ENCODE results near the gene SELENOF.

DNA sequence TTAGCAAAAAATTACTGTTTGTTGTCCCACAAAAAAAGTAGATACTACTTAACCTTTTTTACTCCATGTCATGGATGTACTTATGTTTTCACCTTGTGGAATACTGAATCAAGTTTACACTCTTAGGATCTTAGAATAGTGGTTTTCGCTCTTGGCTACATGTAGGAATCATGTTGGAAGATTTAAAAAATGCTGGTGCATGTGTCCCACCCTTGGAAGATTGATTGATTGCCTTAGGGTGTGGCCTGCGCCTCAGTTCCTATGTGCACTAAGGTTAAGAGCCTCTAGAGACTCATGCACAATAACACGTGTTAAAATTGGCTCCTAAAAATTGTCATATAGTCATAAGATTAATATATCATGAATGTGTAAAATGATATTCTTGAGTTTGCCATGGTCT, 25.5 kb upstream of the SELENOF start:
- TF ChIP-seq, protein P1, sequence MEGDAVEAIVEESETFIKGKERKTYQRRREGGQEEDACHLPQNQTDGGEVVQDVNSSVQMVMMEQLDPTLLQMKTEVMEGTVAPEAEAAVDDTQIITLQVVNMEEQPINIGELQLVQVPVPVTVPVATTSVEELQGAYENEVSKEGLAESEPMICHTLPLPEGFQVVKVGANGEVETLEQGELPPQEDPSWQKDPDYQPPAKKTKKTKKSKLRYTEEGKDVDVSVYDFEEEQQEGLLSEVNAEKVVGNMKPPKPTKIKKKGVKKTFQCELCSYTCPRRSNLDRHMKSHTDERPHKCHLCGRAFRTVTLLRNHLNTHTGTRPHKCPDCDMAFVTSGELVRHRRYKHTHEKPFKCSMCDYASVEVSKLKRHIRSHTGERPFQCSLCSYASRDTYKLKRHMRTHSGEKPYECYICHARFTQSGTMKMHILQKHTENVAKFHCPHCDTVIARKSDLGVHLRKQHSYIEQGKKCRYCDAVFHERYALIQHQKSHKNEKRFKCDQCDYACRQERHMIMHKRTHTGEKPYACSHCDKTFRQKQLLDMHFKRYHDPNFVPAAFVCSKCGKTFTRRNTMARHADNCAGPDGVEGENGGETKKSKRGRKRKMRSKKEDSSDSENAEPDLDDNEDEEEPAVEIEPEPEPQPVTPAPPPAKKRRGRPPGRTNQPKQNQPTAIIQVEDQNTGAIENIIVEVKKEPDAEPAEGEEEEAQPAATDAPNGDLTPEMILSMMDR (IDR thresholded peaks at IDR 0.05; ENCODE audit: insufficient read depth, low read length) = no peak
- TF ChIP-seq, protein P2, sequence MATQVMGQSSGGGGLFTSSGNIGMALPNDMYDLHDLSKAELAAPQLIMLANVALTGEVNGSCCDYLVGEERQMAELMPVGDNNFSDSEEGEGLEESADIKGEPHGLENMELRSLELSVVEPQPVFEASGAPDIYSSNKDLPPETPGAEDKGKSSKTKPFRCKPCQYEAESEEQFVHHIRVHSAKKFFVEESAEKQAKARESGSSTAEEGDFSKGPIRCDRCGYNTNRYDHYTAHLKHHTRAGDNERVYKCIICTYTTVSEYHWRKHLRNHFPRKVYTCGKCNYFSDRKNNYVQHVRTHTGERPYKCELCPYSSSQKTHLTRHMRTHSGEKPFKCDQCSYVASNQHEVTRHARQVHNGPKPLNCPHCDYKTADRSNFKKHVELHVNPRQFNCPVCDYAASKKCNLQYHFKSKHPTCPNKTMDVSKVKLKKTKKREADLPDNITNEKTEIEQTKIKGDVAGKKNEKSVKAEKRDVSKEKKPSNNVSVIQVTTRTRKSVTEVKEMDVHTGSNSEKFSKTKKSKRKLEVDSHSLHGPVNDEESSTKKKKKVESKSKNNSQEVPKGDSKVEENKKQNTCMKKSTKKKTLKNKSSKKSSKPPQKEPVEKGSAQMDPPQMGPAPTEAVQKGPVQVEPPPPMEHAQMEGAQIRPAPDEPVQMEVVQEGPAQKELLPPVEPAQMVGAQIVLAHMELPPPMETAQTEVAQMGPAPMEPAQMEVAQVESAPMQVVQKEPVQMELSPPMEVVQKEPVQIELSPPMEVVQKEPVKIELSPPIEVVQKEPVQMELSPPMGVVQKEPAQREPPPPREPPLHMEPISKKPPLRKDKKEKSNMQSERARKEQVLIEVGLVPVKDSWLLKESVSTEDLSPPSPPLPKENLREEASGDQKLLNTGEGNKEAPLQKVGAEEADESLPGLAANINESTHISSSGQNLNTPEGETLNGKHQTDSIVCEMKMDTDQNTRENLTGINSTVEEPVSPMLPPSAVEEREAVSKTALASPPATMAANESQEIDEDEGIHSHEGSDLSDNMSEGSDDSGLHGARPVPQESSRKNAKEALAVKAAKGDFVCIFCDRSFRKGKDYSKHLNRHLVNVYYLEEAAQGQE (IDR thresholded peaks at IDR 0.05; ENCODE audit: insufficient replicate concordance, low read depth) = no peak

Data from HL-60 (cell line).